ENCODE data around the gene CHSY1.

DNA sequence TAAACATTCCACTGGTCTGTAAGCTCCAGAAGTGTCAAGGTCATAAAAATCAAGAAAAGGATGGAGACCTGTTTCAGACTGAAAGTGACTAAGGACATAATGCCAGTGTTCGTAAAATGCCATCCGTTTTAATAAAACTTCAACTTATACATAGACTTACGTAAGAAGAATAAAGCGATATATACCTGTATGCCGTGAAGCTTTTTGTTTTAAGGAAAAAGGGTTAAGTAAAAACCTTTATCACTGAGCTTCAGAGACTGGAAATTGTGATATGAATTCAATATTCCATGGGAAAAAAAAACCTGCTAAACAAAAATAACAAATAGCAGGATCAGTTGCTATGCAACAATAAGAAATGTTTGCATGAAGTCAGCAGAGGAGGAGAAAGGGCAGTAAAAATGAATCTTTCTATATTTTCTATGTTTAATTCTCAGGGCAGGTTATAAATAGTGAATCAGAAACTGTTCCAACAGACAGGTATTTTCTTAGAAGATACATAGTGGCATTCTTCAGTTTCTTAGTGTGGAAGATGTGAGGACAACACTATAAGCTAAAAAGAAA, 42.5 kb downstream of the CHSY1 start:
- TF ChIP-seq GATA2 (IDR thresholded peaks at IDR 0.05; ENCODE audit: low read depth, low read length) (no peak), GATA3 (IDR thresholded peaks at IDR 0.05; ENCODE audit: low read depth, low read length) (no peak)

All from SH-SY5Y (cell line).